Lower lobe of right lung (tissue), 2 donors: ENCODE results near the gene ATAT1. TPM values are rescaled to one million over a fixed set of nuclear protein-coding genes. Genes with fewer than 3 reads are reported as not detected.

Experiments used
- ATAC-seq, 2 donors: fragments of 200-7000 bp; cut with Tn5 transposase; one replicate each; pipeline ENCODE4 v1.9.1; 2020 to 2022; ENCODE audit warnings: mild to moderate bottlenecking in 2 of 2, moderate library complexity in 2 of 2
- DNase-seq: peaks from one replicate; pipeline ENCODE4 v3.0.0-alpha.2; 2020
- H3K27ac ChIP-seq: fragments of 200-600 bp; one replicate; pipeline ENCODE4 v1.8.0; 2022
- H3K27me3 ChIP-seq: fragments of 200-600 bp; one replicate; pipeline ENCODE4 v1.8.0; 2022; ENCODE audit warnings: low read depth
- H3K36me3 ChIP-seq: fragments of 200-600 bp; one replicate; pipeline ENCODE4 v1.8.0; 2022; ENCODE audit warnings: mild to moderate bottlenecking
- H3K4me1 ChIP-seq: fragments of 200-600 bp; one replicate; pipeline ENCODE4 v1.8.0; 2022
- H3K4me3 ChIP-seq: fragments of 200-600 bp; one replicate; pipeline ENCODE4 v1.8.0; 2022; ENCODE audit warnings: mild to moderate bottlenecking
- H3K9me3 ChIP-seq: fragments of 200-600 bp; one replicate; pipeline ENCODE4 v1.8.0; 2022
- intact Hi-C: fragments of 100-400 bp; cut with DNase I; formaldehyde crosslinking; loops from one replicate; pipeline ENCODE4 v1.11.0; 2022
- total RNA-seq: library from RNA; stranded (reverse); fragmentation: NEBNext Ultra II Directional; extraction: Animal tissue kit (Norgen Biotek cat#: 25700); gene quantifications from one replicate; pipeline ENCODE4 v1.2.1, GENCODE V29; 2021
- TF ChIP-seq, protein P1 (sequence below): fragments of 200-600 bp; IDR thresholded peaks from one replicate; pipeline ENCODE4 v1.8.0; 2022; ENCODE audit warnings: antibody characterized with exemption, mild to moderate bottlenecking
- donor health status: DM: no; HTN: yes; CAD: no; lungs with severe emphysema.

ATAT1 gene
- total RNA-seq, 1 donor from 2014 or later: 8.9 TPM

DNA sequence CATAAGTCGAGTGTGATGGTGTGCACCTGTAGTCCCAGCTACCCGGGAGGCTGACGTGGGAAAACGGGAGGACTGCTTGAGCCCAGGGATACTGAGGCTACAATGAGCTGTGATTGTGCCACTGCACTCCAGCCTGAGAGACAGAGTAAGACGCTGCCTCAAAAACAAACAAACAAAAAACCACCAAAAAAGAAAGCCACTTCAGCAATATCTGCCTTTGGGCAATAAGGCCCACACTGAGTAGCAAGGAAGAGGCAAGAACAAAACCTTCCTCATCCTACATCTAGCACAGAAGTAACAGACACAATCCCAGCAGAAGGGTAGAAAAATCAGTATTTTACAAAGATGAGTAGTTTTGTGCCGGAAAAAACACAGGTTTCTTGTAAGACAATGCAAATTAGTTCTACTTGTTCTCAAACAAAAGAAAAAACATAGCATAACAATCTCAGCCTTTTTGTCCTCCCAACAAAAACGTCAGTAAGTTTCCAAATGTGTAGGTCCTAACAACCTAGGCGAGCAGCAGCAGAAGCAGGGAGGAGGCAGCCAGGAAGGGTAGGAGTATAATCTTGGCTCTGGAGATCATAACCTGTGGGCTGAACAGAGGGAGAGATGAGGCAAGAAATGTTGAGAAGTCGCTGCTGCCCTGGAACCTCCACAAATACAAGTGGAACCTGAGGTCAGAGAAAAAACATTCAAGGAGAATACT, 15.4 kb upstream of the ATAT1 start:
- peaks cover 58% of the 10 kb centered on the region for H3K4me1 ChIP-seq

DNA sequence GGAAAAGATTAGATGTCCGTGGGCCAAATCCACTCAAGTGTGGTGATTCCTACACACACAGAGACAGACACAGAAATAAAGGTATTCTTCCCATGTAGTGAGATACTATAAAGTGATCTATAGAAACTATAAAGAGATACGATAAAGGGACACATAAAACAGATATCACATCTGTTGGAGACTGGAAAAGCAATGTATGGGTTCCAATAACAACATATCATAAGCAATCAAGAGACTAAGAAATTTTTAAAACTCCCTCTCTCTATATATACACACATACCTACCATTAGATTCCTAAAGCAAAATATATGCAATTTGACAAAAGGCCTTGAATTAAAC, 14.8 kb upstream of the ATAT1 start:
- no peak for ATAC-seq
- TF ChIP-seq, protein P1, sequence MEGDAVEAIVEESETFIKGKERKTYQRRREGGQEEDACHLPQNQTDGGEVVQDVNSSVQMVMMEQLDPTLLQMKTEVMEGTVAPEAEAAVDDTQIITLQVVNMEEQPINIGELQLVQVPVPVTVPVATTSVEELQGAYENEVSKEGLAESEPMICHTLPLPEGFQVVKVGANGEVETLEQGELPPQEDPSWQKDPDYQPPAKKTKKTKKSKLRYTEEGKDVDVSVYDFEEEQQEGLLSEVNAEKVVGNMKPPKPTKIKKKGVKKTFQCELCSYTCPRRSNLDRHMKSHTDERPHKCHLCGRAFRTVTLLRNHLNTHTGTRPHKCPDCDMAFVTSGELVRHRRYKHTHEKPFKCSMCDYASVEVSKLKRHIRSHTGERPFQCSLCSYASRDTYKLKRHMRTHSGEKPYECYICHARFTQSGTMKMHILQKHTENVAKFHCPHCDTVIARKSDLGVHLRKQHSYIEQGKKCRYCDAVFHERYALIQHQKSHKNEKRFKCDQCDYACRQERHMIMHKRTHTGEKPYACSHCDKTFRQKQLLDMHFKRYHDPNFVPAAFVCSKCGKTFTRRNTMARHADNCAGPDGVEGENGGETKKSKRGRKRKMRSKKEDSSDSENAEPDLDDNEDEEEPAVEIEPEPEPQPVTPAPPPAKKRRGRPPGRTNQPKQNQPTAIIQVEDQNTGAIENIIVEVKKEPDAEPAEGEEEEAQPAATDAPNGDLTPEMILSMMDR: no peak
- Histone ChIP-seq H3K4me3 (no peak overlapping the region), H3K27ac (no peak overlapping the region), H3K36me3 (peaks cover 39% of the 10 kb centered on the region), H3K27me3 (no peaks in the 10 kb centered on the region), H3K4me1 (peaks cover 58% of the 10 kb centered on the region), H3K9me3 (no peaks in the 10 kb centered on the region)
- no peak for DNase-seq
- intact Hi-C loops: no loop called here

More for the DNA sequence above, 15.4 kb upstream of the ATAT1 start:
- TF ChIP-seq, protein P1: no peak
- ATAC-seq: no peak
- Histone ChIP-seq H3K27ac (no peak overlapping the region), H3K9me3 (no peaks in the 10 kb centered on the region), H3K27me3 (no peaks in the 10 kb centered on the region), H3K4me3 (no peak overlapping the region), H3K36me3 (peaks cover 39% of the 10 kb centered on the region)
- DNase-seq: no peak
- intact Hi-C loops: no loop called here

DNA sequence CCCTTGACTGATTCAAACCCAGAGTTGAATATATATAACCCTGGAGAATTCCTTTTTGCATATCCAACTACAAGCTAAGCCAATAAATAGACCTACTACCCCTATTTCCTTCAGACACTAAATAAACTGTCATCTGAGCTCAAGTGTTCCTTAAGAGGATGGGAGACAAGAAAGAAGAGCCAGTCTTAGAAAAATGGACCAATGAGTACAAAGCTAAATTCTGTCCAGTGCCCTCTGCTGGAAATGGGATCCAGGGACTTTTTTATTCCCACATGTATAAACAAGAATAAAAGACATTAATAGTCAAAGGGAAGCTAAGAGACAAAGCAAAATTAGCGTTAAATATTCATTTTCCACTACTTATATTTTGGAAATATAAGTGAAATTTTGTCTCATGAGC, 14.5 kb upstream of the ATAT1 start:
- peaks cover 58% of the 10 kb centered on the region for H3K4me1 ChIP-seq

DNA sequence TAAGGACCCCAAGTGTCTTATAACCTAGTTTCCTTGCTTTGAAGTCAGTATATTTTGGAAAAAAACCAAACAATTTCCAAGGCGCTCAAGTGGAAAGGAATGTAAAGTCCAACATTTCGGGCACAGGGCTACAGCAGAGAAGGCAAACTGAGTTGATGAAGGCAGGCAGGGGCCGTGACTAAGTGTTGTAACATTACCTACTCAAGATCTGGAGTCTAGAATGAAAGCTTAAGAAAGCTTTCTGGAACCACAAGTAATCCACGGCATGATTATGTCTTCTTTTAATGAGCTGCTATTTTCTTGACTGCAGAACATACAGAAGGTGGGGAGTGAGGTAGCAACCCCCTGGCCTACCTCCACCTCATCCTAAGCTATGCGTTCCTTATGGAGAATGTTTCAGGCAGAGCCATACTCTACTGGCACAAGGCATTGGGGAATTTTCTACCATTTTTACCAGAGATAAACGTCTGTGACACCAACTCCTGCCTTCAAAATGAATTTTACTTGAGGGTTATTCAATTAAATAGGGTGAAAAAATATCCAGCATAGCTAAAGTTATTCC, 13.9 kb upstream of the ATAT1 start:
- Histone ChIP-seq H3K36me3 (peaks cover 30% of the 10 kb centered on the region), H3K27me3 (no peaks in the 10 kb centered on the region), H3K4me3 (no peak overlapping the region), H3K4me1 (peaks cover 58% of the 10 kb centered on the region), H3K27ac (peak overlapping the region; percentile 94), H3K9me3 (no peaks in the 10 kb centered on the region)
- intact Hi-C loops: no loop called here
- DNase-seq (no peak), ATAC-seq (no peak)
- TF ChIP-seq, protein P1: no peak

More for the DNA sequence above, 14.5 kb upstream of the ATAT1 start:
- no peak overlapping the region for H3K4me3 ChIP-seq
- H3K27me3 ChIP-seq: no peaks in the 10 kb centered on the region
- H3K9me3 ChIP-seq: no peaks in the 10 kb centered on the region
- ATAC-seq: no peak
- H3K36me3 ChIP-seq: peaks cover 36% of the 10 kb centered on the region
- TF ChIP-seq, protein P1: peak; percentile 21
- DNase-seq: no peak
- intact Hi-C loops: no loop called here
- peak overlapping the region; percentile 94 for H3K27ac ChIP-seq

DNA sequence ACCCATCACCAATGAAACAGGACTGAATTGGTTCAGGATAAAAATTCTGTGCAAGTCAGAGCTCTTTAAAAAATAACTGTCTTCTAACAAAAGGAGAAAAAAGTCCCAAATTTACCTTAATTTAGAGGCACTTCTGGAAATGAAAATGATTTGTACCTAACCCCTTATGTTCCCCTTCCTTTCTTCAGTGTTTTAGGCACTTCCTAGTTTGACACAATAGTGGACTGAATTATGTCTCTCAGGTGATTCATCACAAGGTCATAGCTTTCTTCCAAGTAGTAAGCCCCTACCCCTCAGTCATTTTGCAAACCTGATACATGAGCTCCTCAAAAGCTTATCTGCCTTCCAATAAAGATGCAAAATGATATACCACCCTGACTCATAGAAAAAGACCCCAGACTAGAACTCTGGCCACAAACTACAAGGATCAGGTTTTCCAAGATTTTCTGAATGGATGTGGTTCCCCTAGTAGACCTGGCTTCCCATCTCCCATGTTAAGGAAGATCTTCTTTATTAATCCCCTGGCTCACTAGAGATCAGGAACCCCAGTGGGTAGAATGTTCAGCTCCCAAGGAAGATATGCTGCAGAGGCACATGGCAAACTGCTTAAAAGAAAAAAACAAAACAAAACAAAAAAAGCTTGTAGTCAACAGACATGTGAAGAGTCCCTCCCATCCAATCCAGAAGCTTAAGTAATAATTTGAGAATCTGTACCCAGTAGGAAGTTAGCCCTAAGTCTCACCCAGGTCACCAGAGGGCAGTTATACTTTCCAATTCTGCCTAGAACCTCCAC, 13.2 kb upstream of the ATAT1 start:
- intact Hi-C loops: no loop called here
- Histone ChIP-seq H3K36me3 (peaks cover 23% of the 10 kb centered on the region), H3K27ac (peak overlapping the region; percentile 94), H3K4me3 (no peak overlapping the region), H3K9me3 (no peaks in the 10 kb centered on the region), H3K4me1 (peaks cover 62% of the 10 kb centered on the region), H3K27me3 (no peaks in the 10 kb centered on the region)
- ATAC-seq (no peak), DNase-seq (no peak)
- TF ChIP-seq, protein P1: no peak
